Occipital lobe (tissue), 2 donors: Measurements from ENCODE around the gene DSE. TPM values are rescaled to one million over a fixed set of nuclear protein-coding genes. Genes with fewer than 3 reads are reported as not detected.

Experiments
- DNase-seq: peaks from one replicate; lab custom pipeline; 2025; lab: John Stamatoyannopoulos, UW
- total RNA-seq: library from RNA; depleted of rRNA; stranded (reverse); fragments of >200 nt; gene quantifications from one replicate; pipeline ENCODE4 v1.2.3, GENCODE V29; 2014

Gene DSE
- total RNA-seq, 1 donor from 2014 or later, result 26.2 TPM

GRCh38 chr6:116445102-116445501 is 74.4 kb downstream of the DSE start:
- no peak for DNase-seq

GRCh38 chr6:116446399-116446798 is 75.7 kb downstream of the DSE start:
- DNase-seq, result no peak

GRCh38 chr6:116447052-116447451 is 76.3 kb downstream of the DSE start:
- no peak for DNase-seq

GRCh38 chr6:116447496-116448011 is 76.8 kb downstream of the DSE start:
- DNase-seq, result no peak

GRCh38 chr6:116449565-116449964 is 78.8 kb downstream of the DSE start:
- DNase-seq, result no peak

GRCh38 chr6:116450185-116450710 is 79.5 kb downstream of the DSE start:
- DNase-seq, result no peak

GRCh38 chr6:116450769-116451740 is 80.3 kb downstream of the DSE start:
- DNase-seq, result no peak

GRCh38 chr6:116451916-116452315 is 81.2 kb downstream of the DSE start:
- DNase-seq, result no peak

- no peak for DNase-seq
These were observed 81.8 kb downstream of the DSE start for GRCh38 chr6:116452531-116452930.

GRCh38 chr6:116456106-116456505 is 85.4 kb downstream of the DSE start:
- DNase-seq, result no peak

- no peak for DNase-seq
These were observed 86.2 kb downstream of the DSE start for GRCh38 chr6:116456927-116457326.

GRCh38 chr6:116458264-116458663 is 87.5 kb downstream of the DSE start:
- no peak for DNase-seq

- no peak for DNase-seq
These were observed 89.2 kb downstream of the DSE start for GRCh38 chr6:116459927-116460326.

GRCh38 chr6:116461331-116461931 is 90.7 kb downstream of the DSE start, which contains the start of gene CALHM6:
Gene CALHM6 (plus strand): TSS chr6:116461375. CDS start chr6:116461930, 555 bp downstream.
- no peak for DNase-seq

- peak; percentile 21 for DNase-seq
These were observed 91.5 kb downstream of the DSE start for GRCh38 chr6:116461932-116462885.

- DNase-seq, result no peak
These were observed 92.6 kb downstream of the DSE start for GRCh38 chr6:116463301-116463700.

- DNase-seq, result no peak
These were observed 94.5 kb downstream of the DSE start for GRCh38 chr6:116465246-116465645.

- DNase-seq, result no peak
These were observed 96.3 kb downstream of the DSE start for GRCh38 chr6:116467096-116467495.

- DNase-seq, result no peak
These were observed 96.8 kb downstream of the DSE start for GRCh38 chr6:116467514-116467913.

- DNase-seq, result no peak
These were observed 97.5 kb downstream of the DSE start for GRCh38 chr6:116468293-116468692.

- no peak for DNase-seq
These were observed 100.8 kb downstream of the DSE start for GRCh38 chr6:116471531-116471930.
